Sigmoid colon (tissue), 4 donors: ENCODE results near the gene DNAL1.

Experiments
- EP300 ChIP-seq, 4 donors: sonication (generic); formaldehyde crosslinking; IDR thresholded peaks; one replicate each; pipeline ENCODE4 v1.6.1; 2017; ENCODE audit warnings: antibody characterized with exemption in 4 of 4
- POLR2A ChIP-seq, 2 donors: fragments of 450-650 bp; IDR thresholded peaks; one replicate each; pipeline ENCODE4 v1.6.1; 2016; ENCODE audit warnings: antibody characterized with exemption in 2 of 2, mild to moderate bottlenecking in 2 of 2, moderate library complexity in 2 of 2
- POLR2AphosphoS5 ChIP-seq, 4 donors: sonication (generic); formaldehyde crosslinking; IDR thresholded peaks; one replicate each; pipeline ENCODE4 v1.6.1; 2017; ENCODE audit warnings: antibody characterized with exemption in 4 of 4
- TF ChIP-seq, protein P1 (sequence below), 4 experiments: fragments of 450-650 bp in 3 of 4; fragments of 200-600 bp in 1 of 4; IDR thresholded peaks; one replicate each; pipeline ENCODE4 v1.5.1; 2016 to 2019; ENCODE audit warnings: antibody characterized with exemption in 4 of 4, mild to moderate bottlenecking in 3 of 4, moderate library complexity in 2 of 4

DNA sequence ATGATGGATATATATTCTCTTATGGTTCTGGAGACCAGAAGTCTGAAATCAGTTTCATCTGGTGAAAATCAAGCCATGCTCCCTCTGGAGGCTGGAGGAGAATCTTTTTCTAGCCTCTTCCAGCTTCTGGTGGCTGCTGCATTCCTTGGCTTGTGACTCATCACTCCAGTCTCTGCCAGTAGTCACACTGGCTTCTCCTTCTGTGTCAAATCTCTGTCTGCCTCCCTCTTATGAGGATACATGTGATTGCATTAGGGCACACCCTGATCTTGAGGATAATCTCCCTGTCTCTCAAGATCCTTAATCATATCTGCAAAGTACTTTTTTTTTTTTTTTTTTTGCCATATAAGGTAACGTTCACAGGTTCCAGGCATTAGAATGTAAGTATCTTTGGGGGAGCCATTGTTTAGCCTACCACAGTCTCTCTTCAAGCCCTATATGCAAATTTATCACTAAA, 17.7 kb downstream of the DNAL1 start:
- TF ChIP-seq POLR2A (IDR thresholded peaks at IDR 0.05): no peak
- TF ChIP-seq, protein P1, sequence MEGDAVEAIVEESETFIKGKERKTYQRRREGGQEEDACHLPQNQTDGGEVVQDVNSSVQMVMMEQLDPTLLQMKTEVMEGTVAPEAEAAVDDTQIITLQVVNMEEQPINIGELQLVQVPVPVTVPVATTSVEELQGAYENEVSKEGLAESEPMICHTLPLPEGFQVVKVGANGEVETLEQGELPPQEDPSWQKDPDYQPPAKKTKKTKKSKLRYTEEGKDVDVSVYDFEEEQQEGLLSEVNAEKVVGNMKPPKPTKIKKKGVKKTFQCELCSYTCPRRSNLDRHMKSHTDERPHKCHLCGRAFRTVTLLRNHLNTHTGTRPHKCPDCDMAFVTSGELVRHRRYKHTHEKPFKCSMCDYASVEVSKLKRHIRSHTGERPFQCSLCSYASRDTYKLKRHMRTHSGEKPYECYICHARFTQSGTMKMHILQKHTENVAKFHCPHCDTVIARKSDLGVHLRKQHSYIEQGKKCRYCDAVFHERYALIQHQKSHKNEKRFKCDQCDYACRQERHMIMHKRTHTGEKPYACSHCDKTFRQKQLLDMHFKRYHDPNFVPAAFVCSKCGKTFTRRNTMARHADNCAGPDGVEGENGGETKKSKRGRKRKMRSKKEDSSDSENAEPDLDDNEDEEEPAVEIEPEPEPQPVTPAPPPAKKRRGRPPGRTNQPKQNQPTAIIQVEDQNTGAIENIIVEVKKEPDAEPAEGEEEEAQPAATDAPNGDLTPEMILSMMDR (IDR thresholded peaks at IDR 0.05): peak in 1 of 4 experiments; percentile 17
- peak in 2 of 4 donors; percentile 7 to 15 for TF ChIP-seq POLR2AphosphoS5 (IDR thresholded peaks at IDR 0.05)
- no peak for TF ChIP-seq EP300 (IDR thresholded peaks at IDR 0.05)
